ENCODE data around the gene SYNJ2. TPM values are rescaled to one million over a fixed set of nuclear protein-coding genes. Genes with fewer than 3 reads are reported as not detected.

SYNJ2 gene
- total RNA-seq, 1 donor from 2014 or later: 31.8 TPM

DNA sequence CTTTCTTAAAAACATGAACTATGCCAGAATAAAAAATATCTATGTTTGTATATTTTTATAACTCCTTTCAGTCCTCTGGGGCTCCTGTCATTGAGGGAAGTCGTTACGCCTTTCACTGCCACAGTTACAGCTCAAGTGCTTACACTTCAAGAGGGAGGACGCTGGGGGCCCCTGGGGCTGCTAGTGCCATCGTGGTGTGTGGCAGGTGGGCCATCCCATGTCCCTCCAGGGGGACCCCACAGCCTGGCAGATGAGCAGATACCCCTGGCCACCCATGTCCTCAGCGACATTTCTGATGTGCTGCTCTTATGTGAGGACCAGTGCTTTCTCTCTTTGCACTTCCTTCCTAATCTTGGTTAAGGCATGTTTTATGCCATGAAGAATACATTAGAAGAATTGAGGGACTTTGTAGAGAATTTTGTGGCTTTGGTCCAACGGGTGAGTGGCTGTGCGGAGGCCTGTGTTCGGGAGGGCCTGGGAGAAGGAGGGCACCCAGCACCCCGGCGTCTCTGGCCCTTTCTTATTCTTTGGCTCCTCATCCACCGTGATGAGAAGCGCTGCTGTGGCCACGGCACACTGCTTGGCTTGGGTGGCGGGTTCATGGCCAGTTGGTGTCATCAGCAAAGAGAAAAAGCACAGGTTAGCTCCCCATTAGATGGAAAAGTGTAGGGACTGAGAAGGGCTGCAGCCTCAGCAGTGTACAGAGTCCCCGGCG is 38.3 kb upstream of the SYNJ2 start:
- Histone ChIP-seq H3K9ac (ENCODE audit: low read length) (no peak overlapping the region), H3K79me2 (ENCODE audit: insufficient read depth, low read length) (no peaks in the 10 kb centered on the region), H3K4me2 (ENCODE audit: low read length) (no peak overlapping the region), H3K4me3 (ENCODE audit: insufficient read depth, low read depth, low read length) (no peak overlapping the region), H3K4me1 (ENCODE audit: insufficient read depth, low read length) (peaks cover 12% of the 10 kb centered on the region), H3K36me3 (ENCODE audit: insufficient read depth, low read length) (peaks cover 12% of the 10 kb centered on the region), H3K27me3 (ENCODE audit: insufficient read depth, low read length) (no peaks in the 10 kb centered on the region), H3K9me3 (ENCODE audit: insufficient read depth, low read depth, low read length) (no peaks in the 10 kb centered on the region), H4K20me1 (ENCODE audit: insufficient read depth, low read length) (no peaks in the 10 kb centered on the region), H3K27ac (ENCODE audit: low read depth, low read length) (no peak overlapping the region), H2AFZ (ENCODE audit: low read depth, low read length) (no peak overlapping the region)
- no peak for DNase-seq (ENCODE audit: low read depth)
- no peaks in the 10 kb centered on the region for H3K9me3 Mint-ChIP-seq (ENCODE audit: unreplicated experiment)
- no peaks in the 10 kb centered on the region for H3K27me3 Mint-ChIP-seq (ENCODE audit: low read depth, unreplicated experiment)
- H3K4me3 Mint-ChIP-seq (ENCODE audit: unreplicated experiment): no peak overlapping the region
- TF ChIP-seq EZH2 (IDR thresholded peaks at IDR 0.05; ENCODE audit: insufficient read depth, low read length): no peak
- TF ChIP-seq, protein P1, sequence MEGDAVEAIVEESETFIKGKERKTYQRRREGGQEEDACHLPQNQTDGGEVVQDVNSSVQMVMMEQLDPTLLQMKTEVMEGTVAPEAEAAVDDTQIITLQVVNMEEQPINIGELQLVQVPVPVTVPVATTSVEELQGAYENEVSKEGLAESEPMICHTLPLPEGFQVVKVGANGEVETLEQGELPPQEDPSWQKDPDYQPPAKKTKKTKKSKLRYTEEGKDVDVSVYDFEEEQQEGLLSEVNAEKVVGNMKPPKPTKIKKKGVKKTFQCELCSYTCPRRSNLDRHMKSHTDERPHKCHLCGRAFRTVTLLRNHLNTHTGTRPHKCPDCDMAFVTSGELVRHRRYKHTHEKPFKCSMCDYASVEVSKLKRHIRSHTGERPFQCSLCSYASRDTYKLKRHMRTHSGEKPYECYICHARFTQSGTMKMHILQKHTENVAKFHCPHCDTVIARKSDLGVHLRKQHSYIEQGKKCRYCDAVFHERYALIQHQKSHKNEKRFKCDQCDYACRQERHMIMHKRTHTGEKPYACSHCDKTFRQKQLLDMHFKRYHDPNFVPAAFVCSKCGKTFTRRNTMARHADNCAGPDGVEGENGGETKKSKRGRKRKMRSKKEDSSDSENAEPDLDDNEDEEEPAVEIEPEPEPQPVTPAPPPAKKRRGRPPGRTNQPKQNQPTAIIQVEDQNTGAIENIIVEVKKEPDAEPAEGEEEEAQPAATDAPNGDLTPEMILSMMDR (IDR thresholded peaks at IDR 0.05; ENCODE audit: insufficient read depth, low read depth, low read length): no peak
- H3K4me1 Mint-ChIP-seq (ENCODE audit: low read depth, unreplicated experiment): no peaks in the 10 kb centered on the region
- FAIRE-seq: no peak
- peaks cover 32% of the 10 kb centered on the region for H3K36me3 Mint-ChIP-seq (ENCODE audit: low read depth, unreplicated experiment)
- H3K27ac Mint-ChIP-seq (ENCODE audit: unreplicated experiment): no peak overlapping the region

DNA sequence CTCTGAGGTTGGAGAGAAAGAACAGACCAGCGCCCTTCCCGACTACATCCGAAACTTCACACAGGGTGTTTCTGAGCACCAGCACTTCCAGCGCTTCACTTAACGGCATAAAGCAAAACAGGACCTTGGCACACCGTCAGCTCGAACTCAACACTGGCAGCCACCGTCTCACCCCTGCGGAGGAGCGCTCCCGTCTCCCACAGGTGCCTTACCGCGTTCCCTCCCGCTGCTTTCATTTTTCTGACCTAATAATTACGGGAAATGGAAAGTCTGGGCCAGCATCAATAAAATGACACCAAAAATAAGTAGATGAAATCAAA is 37.7 kb upstream of the SYNJ2 start:
- no peak overlapping the region for H2AFZ ChIP-seq (ENCODE audit: low read depth, low read length)
- no peak overlapping the region for H3K4me3 ChIP-seq (ENCODE audit: insufficient read depth, low read depth, low read length)
- no peak overlapping the region for H3K4me2 ChIP-seq (ENCODE audit: low read length)
- H3K79me2 ChIP-seq (ENCODE audit: insufficient read depth, low read length): no peaks in the 10 kb centered on the region
- no peaks in the 10 kb centered on the region for H4K20me1 ChIP-seq (ENCODE audit: insufficient read depth, low read length)
- no peaks in the 10 kb centered on the region for H3K27me3 ChIP-seq (ENCODE audit: insufficient read depth, low read length)
- Mint-ChIP-seq H3K4me1 (ENCODE audit: low read depth, unreplicated experiment) (no peaks in the 10 kb centered on the region), H3K36me3 (ENCODE audit: low read depth, unreplicated experiment) (peaks cover 34% of the 10 kb centered on the region), H3K4me3 (ENCODE audit: unreplicated experiment) (no peak overlapping the region), H3K27me3 (ENCODE audit: low read depth, unreplicated experiment) (no peaks in the 10 kb centered on the region), H3K27ac (ENCODE audit: unreplicated experiment) (no peak overlapping the region), H3K9me3 (ENCODE audit: unreplicated experiment) (peaks cover 3% of the 10 kb centered on the region)
- H3K9me3 ChIP-seq (ENCODE audit: insufficient read depth, low read depth, low read length): no peaks in the 10 kb centered on the region
- H3K27ac ChIP-seq (ENCODE audit: low read depth, low read length): no peak overlapping the region
- no peak for FAIRE-seq
- peaks cover 9% of the 10 kb centered on the region for H3K36me3 ChIP-seq (ENCODE audit: insufficient read depth, low read length)
- H3K9ac ChIP-seq (ENCODE audit: low read length): no peak overlapping the region
- no peak for TF ChIP-seq EZH2 (IDR thresholded peaks at IDR 0.05; ENCODE audit: insufficient read depth, low read length)
- TF ChIP-seq, protein P1 (IDR thresholded peaks at IDR 0.05; ENCODE audit: insufficient read depth, low read depth, low read length): no peak
- DNase-seq (ENCODE audit: low read depth): no peak
- H3K4me1 ChIP-seq (ENCODE audit: insufficient read depth, low read length): peaks cover 12% of the 10 kb centered on the region

Data from astrocyte (in vitro differentiated cells and primary cell).